Left cardiac atrium (tissue), 4 donors: ENCODE results near the gene TC2N. TPM values are rescaled to one million over a fixed set of nuclear protein-coding genes. Genes with fewer than 3 reads are reported as not detected.
A peak's percentile ranks its signal among the peaks of the same experiment; 100 is the strongest.

ENCODE experiments used
- ATAC-seq, 2 donors: fragments of 200-7000 bp; cut with Tn5 transposase; one replicate each; pipeline ENCODE4 v1.9.1; 2020; ENCODE audit warnings: mild to moderate bottlenecking in 2 of 2, moderate library complexity in 2 of 2
- DNase-seq: peaks from one replicate; pipeline ENCODE4 v3.0.0-alpha.2; 2020
- intact Hi-C, 2 donors: fragments of 100-400 bp; cut with DNase I; formaldehyde crosslinking; loops; one replicate each; pipeline versions ENCODE4 v1.14.1 to v1.15.1; 2022 to 2023
- total RNA-seq, 2 donors: library from RNA; stranded (reverse); fragmentation: NEBNext Ultra II Directional; extraction: Animal tissue kit (Norgen Biotek cat#: 25700); gene quantifications; one replicate each; pipeline ENCODE4 v1.2.1, GENCODE V29; 2021
- donor health status: DM: no; HTN: yes; CAD: no.
- donor health status: DM: no; HTN: yes; CAD: no; lungs with severe emphysema.
- donor health status: DM: yes; HTN: yes; CAD: no.
- donor health status: Dilated cardiomyopathy.

TC2N gene
- total RNA-seq, 2 donors from 2014 or later: 9.8 to 20.8 TPM

GRCh38 chr14:91796617-91797347 lies 70.6 kb downstream of the TC2N start:
- DNase-seq (no peak), ATAC-seq (no peak)
- intact Hi-C loops: no loop called here

- intact Hi-C loops: no loop called here
- ATAC-seq: no peak
- DNase-seq: no peak
Measured at GRCh38 chr14:91793704-91794103, 73.6 kb downstream of the TC2N start.

- intact Hi-C loops: no loop called here
- ATAC-seq: no peak
- DNase-seq: no peak
Measured at GRCh38 chr14:91786188-91786587, 81.1 kb downstream of the TC2N start.

- no peak for ATAC-seq
- intact Hi-C loops: no loop called here
- DNase-seq: no peak
Measured at GRCh38 chr14:91780452-91780851, 86.9 kb downstream of the TC2N start.

- intact Hi-C loops: no loop called here
- DNase-seq (no peak), ATAC-seq (no peak)
Measured at GRCh38 chr14:91778217-91778616, 89.1 kb downstream of the TC2N start.

GRCh38 chr14:91774140-91775096 lies 92.9 kb downstream of the TC2N start:
- intact Hi-C loops: no loop called here
- DNase-seq: no peak
- ATAC-seq: no peak

GRCh38 chr14:91770185-91770584 lies 97.2 kb downstream of the TC2N start:
- intact Hi-C loops: no loop called here
- DNase-seq (no peak), ATAC-seq (no peak)

GRCh38 chr14:91755570-91756295 lies 111.6 kb downstream of the TC2N start:
- ATAC-seq (peak in 1 of 2 donors; percentile 47), DNase-seq (no peak)
- intact Hi-C loops: no loop called here

- ATAC-seq: no peak
- intact Hi-C loops: no loop called here
- DNase-seq: no peak
Measured at GRCh38 chr14:91754819-91755218, 112.5 kb downstream of the TC2N start.

- peak; percentile 12 to 35 for ATAC-seq
- intact Hi-C loops: no loop called here
- DNase-seq: no peak
Measured at GRCh38 chr14:91754185-91754584, 113.2 kb downstream of the TC2N start.

GRCh38 chr14:91753501-91754128 lies 113.7 kb downstream of the TC2N start:
- ATAC-seq (no peak), DNase-seq (no peak)
- intact Hi-C loops: no loop called here

- DNase-seq: no peak
- no peak for ATAC-seq
- intact Hi-C loops: no loop called here
Measured at GRCh38 chr14:91752961-91753360, 114.4 kb downstream of the TC2N start.

GRCh38 chr14:91751719-91752118 lies 115.6 kb downstream of the TC2N start:
- ATAC-seq: no peak

GRCh38 chr14:91750634-91751198 lies 116.6 kb downstream of the TC2N start:
- intact Hi-C loops: no loop called here
- DNase-seq (no peak), ATAC-seq (no peak)

More at GRCh38 chr14:91751719-91752118, 115.6 kb downstream of the TC2N start:
- intact Hi-C loops: no loop called here
- no peak for DNase-seq

GRCh38 chr14:91749868-91750267 lies 117.5 kb downstream of the TC2N start:
- ATAC-seq (no peak), DNase-seq (no peak)
- intact Hi-C loops: no loop called here

- ATAC-seq: no peak
- intact Hi-C loops: no loop called here
- DNase-seq: no peak
Measured at GRCh38 chr14:91748049-91748448, 119.3 kb downstream of the TC2N start.

- DNase-seq (no peak), ATAC-seq (no peak)
- intact Hi-C loops: no loop called here
Measured at GRCh38 chr14:91745344-91745743, 122.0 kb downstream of the TC2N start.

- DNase-seq (no peak), ATAC-seq (no peak)
- intact Hi-C loops: no loop called here
Measured at GRCh38 chr14:91744068-91744480, 123.3 kb downstream of the TC2N start.

GRCh38 chr14:91743305-91743653 lies 124.1 kb downstream of the TC2N start:
- DNase-seq: no peak
- no peak for ATAC-seq
- intact Hi-C loops: no loop called here
